Kidney tubule cell (primary cell): Measurements from ENCODE around the gene PTPN20.

Experiments
- DNase-seq: peaks from one replicate; pipeline ENCODE4 v3.0.0-alpha.2; 2018; ENCODE audit warnings: low spot score

The PTPN20 gene

DNA sequence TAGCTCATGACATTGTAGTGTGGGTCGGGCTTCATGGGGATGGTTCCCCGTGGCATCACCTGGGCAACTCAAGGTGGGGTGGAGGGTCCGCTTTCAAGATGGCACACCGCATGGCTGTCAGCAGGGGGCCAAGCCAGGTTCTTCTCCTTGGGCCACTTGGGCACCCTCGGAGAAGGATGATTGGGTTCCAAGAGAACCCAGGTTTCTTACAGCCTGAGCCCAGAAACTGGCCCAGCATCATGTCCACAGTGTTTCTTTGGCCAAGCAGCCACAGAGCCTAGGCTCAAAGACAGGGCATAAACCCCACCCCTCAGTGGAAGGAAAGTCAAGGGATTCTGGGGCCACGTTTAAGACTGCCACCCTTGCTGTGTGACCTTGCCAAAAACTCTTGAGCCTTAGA lies 110.6 kb downstream of the PTPN20 start:
- no peak for DNase-seq

GRCh38 chr10:47022311-47023131 lies 111.3 kb downstream of the PTPN20 start:
- no peak for DNase-seq

DNA sequence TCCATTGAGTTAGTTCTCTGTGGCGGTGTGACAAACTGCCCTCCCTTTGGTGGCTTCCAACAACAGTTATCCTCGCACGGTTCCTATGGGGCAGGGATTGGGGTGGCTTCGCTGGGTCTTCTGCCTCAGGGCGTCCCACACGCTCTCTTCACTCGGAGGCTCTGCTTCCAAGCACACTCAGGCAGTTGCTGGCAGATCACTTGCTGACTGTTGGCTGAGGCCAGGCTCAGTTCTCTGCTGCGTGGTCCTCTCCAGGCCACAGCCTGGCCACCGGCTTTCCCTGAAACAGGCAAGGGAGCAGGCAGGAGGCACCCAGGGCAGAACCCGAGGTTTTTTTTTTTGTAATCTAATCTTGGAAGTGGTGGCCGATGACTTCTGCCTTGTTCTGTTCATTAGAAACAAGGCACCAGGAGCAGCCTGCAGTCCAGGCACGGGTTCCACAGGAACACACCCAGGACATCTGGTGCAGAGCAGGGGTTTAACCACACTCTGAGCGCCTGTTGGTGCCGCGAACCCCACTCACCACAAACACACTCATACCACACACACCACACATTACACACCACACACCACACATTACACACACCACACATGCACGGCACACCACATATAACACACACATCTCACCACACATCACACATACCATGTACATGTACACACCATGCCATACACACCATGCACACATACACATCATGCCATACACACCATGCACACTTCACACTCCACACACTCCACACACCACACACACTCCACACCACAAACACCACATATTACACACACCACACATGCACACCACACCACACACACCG lies 112.2 kb downstream of the PTPN20 start:
- DNase-seq, result no peak

GRCh38 chr10:47024046-47024322 lies 112.8 kb downstream of the PTPN20 start:
- no peak for DNase-seq

- DNase-seq, result peak; percentile 58
Observed at GRCh38 chr10:47024399-47025252, 113.4 kb downstream of the PTPN20 start.

DNA sequence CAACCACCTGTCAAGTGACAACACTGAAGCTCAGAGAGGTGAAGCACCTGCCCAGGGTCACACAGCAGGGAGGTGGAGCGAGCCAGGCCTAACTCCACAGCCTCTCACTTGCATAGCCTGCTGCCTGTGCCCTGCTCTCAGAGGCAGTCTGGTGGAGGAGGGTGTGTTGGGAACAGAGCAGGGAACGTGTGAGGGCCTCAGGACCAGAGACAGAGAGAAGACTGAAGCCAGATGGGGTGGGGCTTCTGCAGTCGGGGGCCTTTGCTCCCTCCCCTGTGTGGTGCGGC lies 114.0 kb downstream of the PTPN20 start:
- DNase-seq, result no peak

DNA sequence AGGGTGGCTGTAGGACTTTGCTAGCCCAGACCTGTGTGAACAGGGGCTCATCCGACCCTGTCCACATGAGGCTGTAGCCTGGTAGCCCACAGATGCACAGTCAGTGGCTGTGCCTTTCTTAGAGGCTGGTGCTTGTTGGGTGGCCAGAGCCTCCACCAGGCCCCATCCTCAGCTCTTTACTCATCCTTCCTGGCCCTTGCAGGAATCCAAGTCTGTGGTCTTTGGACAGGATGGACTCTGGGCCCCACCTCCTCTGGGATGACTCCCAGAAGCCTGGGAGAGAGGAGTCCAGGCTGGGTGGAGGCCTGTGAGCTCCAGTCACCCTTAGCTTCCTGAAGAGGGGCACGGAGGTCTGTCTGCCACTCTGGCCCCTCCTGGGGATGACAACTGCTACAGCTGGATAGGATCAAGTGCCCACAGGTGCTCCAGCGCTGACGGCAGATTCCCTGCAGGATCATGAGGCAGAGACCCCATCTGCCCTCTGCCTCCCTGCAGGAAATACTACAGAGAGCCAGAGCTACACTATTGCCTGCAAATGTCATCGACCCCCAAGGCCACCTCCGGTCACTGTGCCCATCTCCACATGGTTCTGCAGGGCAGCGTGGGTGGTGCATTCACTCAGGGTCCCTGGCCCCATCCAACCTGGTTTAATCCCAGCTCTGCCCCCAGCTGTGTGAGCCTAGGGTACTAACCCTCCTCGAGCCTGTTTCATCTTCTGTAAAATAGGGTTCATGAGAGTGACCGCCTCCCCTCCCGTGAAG lies 114.5 kb downstream of the PTPN20 start:
- peak; percentile 36 for DNase-seq

- no peak for DNase-seq
Observed at GRCh38 chr10:47026301-47027107, 115.3 kb downstream of the PTPN20 start.

GRCh38 chr10:47027108-47027783 lies 116.0 kb downstream of the PTPN20 start:
- no peak for DNase-seq

DNA sequence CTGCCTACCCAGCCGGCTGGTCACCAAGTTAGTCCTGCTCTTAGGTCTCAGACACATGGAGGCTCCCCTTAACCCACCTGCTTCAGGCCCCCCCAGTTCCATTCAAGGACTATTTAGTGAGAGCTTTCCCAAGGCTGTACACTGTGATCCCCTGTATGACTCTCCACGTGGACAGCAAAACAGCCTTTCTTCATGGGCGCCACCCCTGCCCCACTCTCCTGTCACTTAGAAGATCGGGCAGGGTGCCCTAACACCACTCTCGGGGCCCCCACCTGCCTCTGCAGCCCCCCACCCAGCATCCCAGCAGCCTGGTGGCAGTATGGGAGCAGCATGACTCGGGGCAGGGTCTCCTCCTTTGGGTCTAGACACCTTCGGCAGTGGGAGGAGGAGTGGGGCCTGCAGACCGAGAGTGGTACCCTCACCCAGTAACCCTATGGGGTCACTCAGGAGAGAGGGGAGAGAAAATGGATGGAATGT lies 116.6 kb downstream of the PTPN20 start:
- DNase-seq, result no peak

- DNase-seq, result no peak
Observed at GRCh38 chr10:47028466-47028865, 117.2 kb downstream of the PTPN20 start.

GRCh38 chr10:47029181-47030009 lies 118.2 kb downstream of the PTPN20 start:
- DNase-seq, result no peak

GRCh38 chr10:47030191-47030703 lies 119.0 kb downstream of the PTPN20 start:
- DNase-seq, result no peak

DNA sequence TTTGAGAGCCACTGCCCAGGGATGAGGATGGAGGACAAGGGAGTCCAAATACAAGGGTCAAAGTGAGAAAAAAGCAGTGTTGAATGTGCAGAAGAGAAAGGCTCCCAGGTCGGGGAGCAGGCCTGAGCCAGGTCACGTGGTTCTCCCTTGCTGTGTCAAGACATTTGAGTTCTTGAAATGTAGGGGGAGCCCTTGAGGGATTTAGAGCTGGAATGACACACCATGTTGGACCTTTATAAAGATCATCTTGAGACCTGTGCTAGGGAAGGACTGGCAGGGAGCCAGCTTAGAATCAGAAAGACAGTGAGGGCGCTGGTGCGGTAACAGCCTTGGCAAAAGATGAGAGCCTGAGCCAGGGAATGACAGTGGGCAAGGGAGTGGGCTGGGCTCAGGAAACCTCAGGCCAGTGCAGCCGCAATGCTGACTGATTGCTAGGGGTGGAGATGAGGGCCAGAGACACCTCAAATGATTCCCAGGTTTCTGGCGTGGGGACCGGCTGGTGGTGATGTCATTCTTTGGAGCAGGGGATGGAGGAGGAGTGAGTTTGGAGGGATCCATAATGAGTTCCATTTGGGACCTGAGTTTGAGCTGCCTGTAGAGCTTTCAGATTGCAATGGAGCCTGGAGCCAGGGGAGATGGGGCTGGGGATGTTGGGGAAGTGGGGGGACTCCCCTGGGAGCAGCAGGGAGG lies 120.1 kb downstream of the PTPN20 start:
- peak; percentile 71 for DNase-seq

GRCh38 chr10:47031901-47032465 lies 120.8 kb downstream of the PTPN20 start:
- peak; percentile 15 for DNase-seq

DNA sequence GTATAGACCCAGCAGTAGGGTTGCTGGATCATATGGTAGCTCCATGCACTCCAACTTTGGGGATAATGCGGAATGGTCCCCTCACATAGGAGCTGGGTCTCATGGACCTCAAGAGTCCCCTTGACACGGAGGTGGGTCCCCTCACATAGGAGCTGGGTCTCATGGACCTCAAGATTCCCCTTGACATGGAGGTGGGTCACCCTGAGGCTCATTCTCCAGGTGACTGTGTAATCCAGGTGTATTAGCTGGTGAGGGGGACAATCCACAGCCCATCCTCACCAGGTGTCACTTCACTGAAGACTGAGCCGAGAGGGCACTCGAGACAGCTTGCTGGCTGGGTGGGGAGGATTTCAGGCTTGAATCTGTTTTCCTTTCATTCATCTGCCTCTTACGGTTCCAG lies 121.9 kb downstream of the PTPN20 start:
- no peak for DNase-seq

DNA sequence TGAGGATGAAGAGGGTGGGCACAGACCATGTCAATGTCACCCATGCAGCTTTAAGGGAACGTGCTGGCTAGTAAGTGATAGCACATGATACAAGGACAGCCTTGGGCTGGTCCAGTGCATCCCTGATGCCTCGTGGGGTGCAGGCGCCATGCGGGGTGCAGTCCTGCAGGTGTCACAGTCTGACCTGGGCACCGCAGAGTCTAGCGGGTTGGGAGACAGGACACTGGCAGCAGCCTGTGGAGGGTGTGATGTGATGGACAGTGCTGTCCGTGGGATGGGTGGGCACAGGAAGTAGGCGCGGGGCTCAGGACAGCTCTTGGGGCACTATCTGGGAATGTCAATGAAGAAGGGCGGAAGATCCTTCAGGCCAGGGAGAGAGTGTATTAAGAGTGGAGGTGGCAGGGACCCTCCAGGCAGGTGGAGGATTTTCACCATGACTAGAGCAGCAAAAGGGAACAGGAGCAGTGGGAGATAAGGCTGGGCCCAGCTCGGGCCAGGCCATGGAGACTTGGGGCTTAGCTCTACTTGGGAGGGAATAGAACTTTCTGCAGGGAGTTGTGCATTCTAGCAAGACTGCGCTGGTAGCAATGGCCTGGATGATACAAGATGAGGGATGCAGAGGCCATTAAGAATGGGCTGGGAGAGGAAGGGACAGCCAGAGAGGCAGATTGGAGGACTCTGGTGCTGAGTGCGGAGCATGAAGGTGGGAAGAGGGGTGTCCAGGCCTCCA lies 122.5 kb downstream of the PTPN20 start:
- no peak for DNase-seq
